ENCODE results near the gene EMILIN3.

Gene EMILIN3

DNA sequence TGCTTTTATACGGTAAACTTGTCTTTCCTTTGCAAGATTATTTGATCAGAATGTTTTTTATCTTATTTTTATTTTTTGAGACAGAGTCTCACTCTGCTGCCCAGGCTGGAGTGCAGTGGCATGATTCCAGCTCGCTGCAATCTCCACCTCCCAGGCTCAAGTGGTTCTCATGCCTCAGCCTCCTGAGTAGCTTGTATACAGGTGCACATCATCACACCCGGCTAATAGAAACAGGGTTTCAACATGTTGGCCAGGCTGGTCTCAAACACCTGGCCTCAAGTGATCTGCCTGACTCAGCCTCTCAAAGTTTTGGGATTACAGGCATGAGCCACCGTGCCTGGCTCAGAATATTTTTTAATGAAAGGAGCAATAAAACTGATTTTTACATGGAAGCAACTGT lies 34.9 kb downstream of the EMILIN3 start:
- TF ChIP-seq, protein P1, sequence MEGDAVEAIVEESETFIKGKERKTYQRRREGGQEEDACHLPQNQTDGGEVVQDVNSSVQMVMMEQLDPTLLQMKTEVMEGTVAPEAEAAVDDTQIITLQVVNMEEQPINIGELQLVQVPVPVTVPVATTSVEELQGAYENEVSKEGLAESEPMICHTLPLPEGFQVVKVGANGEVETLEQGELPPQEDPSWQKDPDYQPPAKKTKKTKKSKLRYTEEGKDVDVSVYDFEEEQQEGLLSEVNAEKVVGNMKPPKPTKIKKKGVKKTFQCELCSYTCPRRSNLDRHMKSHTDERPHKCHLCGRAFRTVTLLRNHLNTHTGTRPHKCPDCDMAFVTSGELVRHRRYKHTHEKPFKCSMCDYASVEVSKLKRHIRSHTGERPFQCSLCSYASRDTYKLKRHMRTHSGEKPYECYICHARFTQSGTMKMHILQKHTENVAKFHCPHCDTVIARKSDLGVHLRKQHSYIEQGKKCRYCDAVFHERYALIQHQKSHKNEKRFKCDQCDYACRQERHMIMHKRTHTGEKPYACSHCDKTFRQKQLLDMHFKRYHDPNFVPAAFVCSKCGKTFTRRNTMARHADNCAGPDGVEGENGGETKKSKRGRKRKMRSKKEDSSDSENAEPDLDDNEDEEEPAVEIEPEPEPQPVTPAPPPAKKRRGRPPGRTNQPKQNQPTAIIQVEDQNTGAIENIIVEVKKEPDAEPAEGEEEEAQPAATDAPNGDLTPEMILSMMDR (IDR thresholded peaks at IDR 0.05; ENCODE audit: low read length, missing control alignments), result no peak
- no peak for DNase-seq (ENCODE audit: low read depth)
- H3K4me3 ChIP-seq (replicated peaks; ENCODE audit: low read depth, low read length), result no peak overlapping the region

DNA sequence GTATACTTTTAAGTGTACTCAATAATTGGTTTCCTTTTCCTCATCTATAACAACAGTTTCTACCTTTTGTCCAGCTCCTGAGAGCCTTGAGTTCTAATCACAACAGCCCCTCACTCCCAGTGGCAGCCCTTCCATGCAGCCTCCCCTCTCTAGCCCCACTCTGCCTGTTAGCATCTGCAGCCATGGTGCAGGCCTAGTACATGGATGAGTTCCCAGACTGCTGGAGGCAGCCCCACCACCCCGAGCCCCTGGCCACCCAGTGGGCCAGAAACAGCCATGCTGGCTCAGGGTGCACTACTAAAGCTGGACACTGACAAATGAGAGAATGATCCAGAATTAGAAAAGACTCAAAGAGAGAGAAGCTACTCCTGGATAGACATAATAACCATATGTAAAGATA lies 35.7 kb downstream of the EMILIN3 start:
- no peak overlapping the region for H3K4me3 ChIP-seq (replicated peaks; ENCODE audit: low read depth, low read length)
- DNase-seq (ENCODE audit: low read depth), result no peak
- TF ChIP-seq, protein P1 (IDR thresholded peaks at IDR 0.05; ENCODE audit: low read length, missing control alignments), result no peak

DNA sequence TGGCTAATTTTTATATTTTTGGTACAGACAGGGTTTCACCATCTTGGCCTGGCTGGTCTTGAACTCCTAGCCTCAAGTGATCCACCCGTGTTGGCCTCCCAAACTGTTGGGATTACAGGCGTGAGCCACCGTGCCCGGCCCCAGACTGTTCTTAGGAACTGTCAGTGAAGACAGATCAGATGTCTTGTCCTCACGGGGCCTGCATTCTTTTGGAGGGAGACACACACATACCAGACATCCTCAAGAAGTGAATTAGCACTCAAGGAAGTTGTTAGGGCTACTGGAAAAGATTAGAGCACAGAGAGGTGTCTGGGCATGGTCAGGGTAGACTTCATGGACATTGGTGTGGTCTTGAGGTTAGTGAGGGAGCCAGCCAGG lies 36.3 kb downstream of the EMILIN3 start:
- no peak for DNase-seq (ENCODE audit: low read depth)
- no peak overlapping the region for H3K4me3 ChIP-seq (replicated peaks; ENCODE audit: low read depth, low read length)
- TF ChIP-seq, protein P1 (IDR thresholded peaks at IDR 0.05; ENCODE audit: low read length, missing control alignments), result no peak

GRCh38 chr20:41329435-41330342 lies 36.9 kb downstream of the EMILIN3 start:
- TF ChIP-seq, protein P1 (IDR thresholded peaks at IDR 0.05; ENCODE audit: low read length, missing control alignments), result no peak
- DNase-seq (ENCODE audit: low read depth), result peak; percentile 96
- no peak overlapping the region for H3K4me3 ChIP-seq (replicated peaks; ENCODE audit: low read depth, low read length)

GRCh38 chr20:41327178-41327577 lies 39.4 kb downstream of the EMILIN3 start:
- no peak for DNase-seq (ENCODE audit: low read depth)
- no peak overlapping the region for H3K4me3 ChIP-seq (replicated peaks; ENCODE audit: low read depth, low read length)
- TF ChIP-seq, protein P1 (IDR thresholded peaks at IDR 0.05; ENCODE audit: low read length, missing control alignments), result no peak

- TF ChIP-seq, protein P1 (IDR thresholded peaks at IDR 0.05; ENCODE audit: low read length, missing control alignments), result no peak
- no peak overlapping the region for H3K4me3 ChIP-seq (replicated peaks; ENCODE audit: low read depth, low read length)
- no peak for DNase-seq (ENCODE audit: low read depth)
Observed at GRCh38 chr20:41320976-41321375, 45.6 kb downstream of the EMILIN3 start.

DNA sequence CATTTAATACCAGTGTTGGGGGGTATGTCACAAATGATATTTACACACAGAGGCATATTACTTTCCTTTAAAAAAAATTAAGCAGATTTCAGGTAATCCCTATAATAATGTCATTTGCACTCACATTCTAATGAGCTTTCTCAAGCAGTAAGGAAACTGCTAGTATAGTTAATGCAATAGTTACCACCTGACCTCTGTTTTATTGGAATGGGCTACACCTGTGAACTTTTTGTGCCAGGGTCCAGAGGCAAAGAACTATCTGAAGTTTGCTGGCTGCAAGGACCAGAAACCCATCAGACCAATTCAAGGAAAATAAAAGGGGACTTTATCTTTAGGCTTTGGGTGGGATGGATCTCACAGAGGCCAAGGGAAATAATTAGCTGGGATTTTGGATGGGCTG lies 46.2 kb downstream of the EMILIN3 start:
- H3K4me3 ChIP-seq (replicated peaks; ENCODE audit: low read depth, low read length), result no peak overlapping the region
- DNase-seq (ENCODE audit: low read depth), result no peak
- TF ChIP-seq, protein P1 (IDR thresholded peaks at IDR 0.05; ENCODE audit: low read length, missing control alignments), result no peak

Data from fibroblast of pulmonary artery (primary cell).